Measurements from ENCODE around the gene XYLT2. TPM values are rescaled to one million over a fixed set of nuclear protein-coding genes. Genes with fewer than 3 reads are reported as not detected.

Gene XYLT2
- total RNA-seq, 1 experiment from 2014 or later: 26.4 TPM

- no peak overlapping the region for H3K9ac ChIP-seq (ENCODE audit: extremely low read depth, insufficient read length, low read length)
- H4K5ac ChIP-seq (ENCODE audit: insufficient read length, low read depth, low read length): no peak overlapping the region
- no peak overlapping the region for H2BK20ac ChIP-seq (ENCODE audit: low read depth, low read length, poor library complexity, severe bottlenecking)
- no peak overlapping the region for H2BK120ac ChIP-seq (ENCODE audit: low read depth, low read length, poor library complexity, severe bottlenecking)
- no peak overlapping the region for H3K4me2 ChIP-seq (ENCODE audit: insufficient read depth, insufficient read length, low read length)
- H3K23me2 ChIP-seq (ENCODE audit: insufficient read length, low read depth, low read length, poor library complexity, severe bottlenecking): no peaks in the 10 kb centered on the region
- H4K20me1 ChIP-seq (ENCODE audit: control insufficient read depth, insufficient read depth, insufficient read length): no peaks in the 10 kb centered on the region
- Mint-ChIP-seq H3K9me3 (no peaks in the 10 kb centered on the region), H3K36me3 (ENCODE audit: insufficient read depth in 1 of 3, low read depth in 3 of 3) (no peaks in the 10 kb centered on the region), H3K27me3 (ENCODE audit: low read depth) (peaks cover 5% of the 10 kb centered on the region), H3K27ac (peak overlapping the region in 1 of 3 experiments; percentile 76; a peak in 1 of 7 replicates), H3K4me3 (no peak overlapping the region), H3K4me1 (peaks cover 7 to 11% of the 10 kb centered on the region in 2 experiments)
- TF ChIP-seq CTCF (conservative IDR thresholded peaks at IDR 0.05): no peak
- no peaks in the 10 kb centered on the region for H3K4me1 ChIP-seq (ENCODE audit: insufficient read depth, low read length)
- H3K4ac ChIP-seq (ENCODE audit: low read depth, low read length): no peak overlapping the region
- H2AK5ac ChIP-seq (ENCODE audit: insufficient read length, low read length): no peak overlapping the region
- no peak overlapping the region for H4K8ac ChIP-seq (replicated peaks; ENCODE audit: insufficient read length, low read depth, low read length)
- no peaks in the 10 kb centered on the region for H3K9me3 ChIP-seq (ENCODE audit: control insufficient read depth, low read depth, low read length)
- H3K14ac ChIP-seq (ENCODE audit: insufficient read depth, low read length): no peak overlapping the region; the same call in 1 of the 2 replicates
- no peak overlapping the region for H2BK5ac ChIP-seq (ENCODE audit: insufficient read length, low read length)
- no peak overlapping the region for H3K56ac ChIP-seq (ENCODE audit: insufficient read length, low read depth, low read length)
- H3K79me2 ChIP-seq (ENCODE audit: insufficient read depth, low read length): no peaks in the 10 kb centered on the region
- no peak overlapping the region for H2AFZ ChIP-seq (ENCODE audit: low read length)
- H3K27me3 ChIP-seq (ENCODE audit: insufficient read depth, low read length): no peaks in the 10 kb centered on the region
- no peak overlapping the region for H2BK15ac ChIP-seq (ENCODE audit: low read depth, low read length)
- no peak overlapping the region for H3K18ac ChIP-seq (ENCODE audit: insufficient read length, low read depth, low read length)
- H2BK12ac ChIP-seq (ENCODE audit: insufficient read length, low read depth, low read length): no peak overlapping the region
- H3K79me1 ChIP-seq (ENCODE audit: insufficient read depth, low read depth, low read length, poor library complexity, severe bottlenecking): no peaks in the 10 kb centered on the region
- H4K91ac ChIP-seq (ENCODE audit: insufficient read length, low read depth, low read length): no peak overlapping the region
- no peak for DNase-seq
- H3K23ac ChIP-seq (ENCODE audit: insufficient read length, low read depth, low read length): no peak overlapping the region
- H3K27ac ChIP-seq (ENCODE audit: insufficient read length, low read depth, low read length): no peak overlapping the region
- no CpG with 5 or more reads among the region's 4 CpGs for WGBS (ENCODE audit: extremely low coverage, insufficient read length, low lambda C conversion rate)
- no peak overlapping the region for H3T11ph ChIP-seq (ENCODE audit: low read length)
These were observed 20.0 kb upstream of the XYLT2 start for GRCh38 chr17:50325906-50326305.
